ENCODE results near the gene NEO1.

DNA sequence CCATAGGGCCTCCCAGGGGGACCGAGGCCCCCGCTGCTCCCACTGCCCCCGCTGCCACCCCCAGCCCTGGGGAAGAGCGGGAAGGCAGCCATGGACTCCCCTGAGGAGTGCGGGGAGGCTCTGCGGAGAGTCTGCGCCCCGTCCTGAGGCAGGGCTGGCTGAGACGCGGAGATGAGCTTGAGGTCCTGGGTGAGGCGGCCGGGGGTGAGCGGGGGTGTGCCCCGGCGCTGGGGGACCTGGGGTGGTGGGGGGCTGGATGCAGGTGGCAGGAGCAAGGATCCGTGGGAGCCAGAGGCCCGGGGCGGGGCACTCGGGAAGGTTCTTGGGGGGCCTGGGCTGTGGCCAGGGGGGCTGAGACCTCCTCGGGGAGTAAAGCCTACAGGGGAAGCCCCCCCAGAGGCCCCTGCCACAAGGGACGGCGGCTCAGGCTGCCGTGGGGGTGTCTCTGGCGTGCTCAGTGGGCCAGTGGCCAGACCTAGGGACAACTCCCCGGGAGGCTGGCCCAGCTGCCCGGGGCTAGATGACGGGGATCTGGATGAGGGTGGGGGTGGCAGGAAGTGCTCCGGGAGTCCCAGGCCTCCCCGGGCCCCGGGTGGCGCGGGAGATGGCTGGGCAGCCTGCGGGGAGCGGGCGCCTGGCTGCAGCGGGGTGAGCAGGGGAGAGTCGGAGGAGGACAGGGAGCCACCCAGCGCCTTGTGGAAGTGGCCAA lies 270.6 kb downstream of the NEO1 start:
- TF ChIP-seq, protein P1, sequence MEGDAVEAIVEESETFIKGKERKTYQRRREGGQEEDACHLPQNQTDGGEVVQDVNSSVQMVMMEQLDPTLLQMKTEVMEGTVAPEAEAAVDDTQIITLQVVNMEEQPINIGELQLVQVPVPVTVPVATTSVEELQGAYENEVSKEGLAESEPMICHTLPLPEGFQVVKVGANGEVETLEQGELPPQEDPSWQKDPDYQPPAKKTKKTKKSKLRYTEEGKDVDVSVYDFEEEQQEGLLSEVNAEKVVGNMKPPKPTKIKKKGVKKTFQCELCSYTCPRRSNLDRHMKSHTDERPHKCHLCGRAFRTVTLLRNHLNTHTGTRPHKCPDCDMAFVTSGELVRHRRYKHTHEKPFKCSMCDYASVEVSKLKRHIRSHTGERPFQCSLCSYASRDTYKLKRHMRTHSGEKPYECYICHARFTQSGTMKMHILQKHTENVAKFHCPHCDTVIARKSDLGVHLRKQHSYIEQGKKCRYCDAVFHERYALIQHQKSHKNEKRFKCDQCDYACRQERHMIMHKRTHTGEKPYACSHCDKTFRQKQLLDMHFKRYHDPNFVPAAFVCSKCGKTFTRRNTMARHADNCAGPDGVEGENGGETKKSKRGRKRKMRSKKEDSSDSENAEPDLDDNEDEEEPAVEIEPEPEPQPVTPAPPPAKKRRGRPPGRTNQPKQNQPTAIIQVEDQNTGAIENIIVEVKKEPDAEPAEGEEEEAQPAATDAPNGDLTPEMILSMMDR (IDR thresholded peaks at IDR 0.05): no peak
- no peak for TF ChIP-seq POLR2A (IDR thresholded peaks at IDR 0.05)

All from uterus (tissue), 2 donors.